Endothelial cell of umbilical vein (primary cell): Measurements from ENCODE around the gene CPB1.

Experiments
- EZH2 ChIP-seq: IDR thresholded peaks from 2 replicates; pipeline ENCODE4 v1.6.1; 2012; ENCODE audit warnings: borderline replicate concordance, low read depth, mild to moderate bottlenecking, moderate library complexity, low read length, inconsistent platforms; ENCODE audit not compliant: severe bottlenecking
- POLR2AphosphoS5 ChIP-seq: IDR thresholded peaks from 2 replicates; pipeline ENCODE4 v1.6.1; 2012; ENCODE audit warnings: low read depth, mild to moderate bottlenecking, control low read depth, low read length, moderate library complexity; ENCODE audit not compliant: insufficient read depth
- TF ChIP-seq, protein P1 (sequence below), 2 donors: IDR thresholded peaks; 1 replicate in 1 of 2; 2 replicates in 1 of 2; pipeline ENCODE4 v1.5.1; 2011; ENCODE audit warnings: low read length in 2 of 2, mild to moderate bottlenecking in 2 of 2, moderate library complexity in 2 of 2, control low read depth in 1 of 2, inconsistent platforms in 1 of 2, low read depth in 1 of 2; ENCODE audit not compliant: insufficient read depth in 1 of 2; ENCODE audit errors: extremely low read depth in 1 of 2

DNA sequence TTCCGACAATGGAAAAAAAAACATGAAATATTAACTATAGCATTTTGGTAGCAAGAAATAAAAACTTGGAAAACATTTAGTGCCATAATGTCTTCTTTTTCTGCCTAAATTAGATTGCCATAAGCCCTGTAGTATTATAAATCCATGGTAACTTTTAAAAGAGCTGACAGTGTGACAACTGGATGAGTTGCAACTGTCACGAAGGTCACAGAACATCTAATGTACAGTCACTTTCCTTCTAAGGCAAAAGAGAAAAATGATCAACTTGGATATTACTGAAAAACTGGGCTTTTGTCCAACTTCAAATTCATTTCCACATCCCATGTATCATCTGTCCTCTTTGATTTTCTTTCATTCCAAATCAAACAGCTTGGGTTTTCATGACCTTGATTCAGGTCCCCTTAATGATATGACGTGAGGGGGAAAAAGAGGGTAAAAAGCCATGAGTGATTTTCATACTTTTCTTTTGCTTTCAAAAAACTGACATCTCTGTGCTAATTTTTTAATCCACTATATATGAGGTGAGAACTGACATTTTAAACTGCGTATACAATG, 602 bp downstream of the CPB1 start:
- TF ChIP-seq, protein P1, sequence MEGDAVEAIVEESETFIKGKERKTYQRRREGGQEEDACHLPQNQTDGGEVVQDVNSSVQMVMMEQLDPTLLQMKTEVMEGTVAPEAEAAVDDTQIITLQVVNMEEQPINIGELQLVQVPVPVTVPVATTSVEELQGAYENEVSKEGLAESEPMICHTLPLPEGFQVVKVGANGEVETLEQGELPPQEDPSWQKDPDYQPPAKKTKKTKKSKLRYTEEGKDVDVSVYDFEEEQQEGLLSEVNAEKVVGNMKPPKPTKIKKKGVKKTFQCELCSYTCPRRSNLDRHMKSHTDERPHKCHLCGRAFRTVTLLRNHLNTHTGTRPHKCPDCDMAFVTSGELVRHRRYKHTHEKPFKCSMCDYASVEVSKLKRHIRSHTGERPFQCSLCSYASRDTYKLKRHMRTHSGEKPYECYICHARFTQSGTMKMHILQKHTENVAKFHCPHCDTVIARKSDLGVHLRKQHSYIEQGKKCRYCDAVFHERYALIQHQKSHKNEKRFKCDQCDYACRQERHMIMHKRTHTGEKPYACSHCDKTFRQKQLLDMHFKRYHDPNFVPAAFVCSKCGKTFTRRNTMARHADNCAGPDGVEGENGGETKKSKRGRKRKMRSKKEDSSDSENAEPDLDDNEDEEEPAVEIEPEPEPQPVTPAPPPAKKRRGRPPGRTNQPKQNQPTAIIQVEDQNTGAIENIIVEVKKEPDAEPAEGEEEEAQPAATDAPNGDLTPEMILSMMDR (IDR thresholded peaks at IDR 0.05; ENCODE audit: extremely low read depth in 1 of 2, insufficient read depth in 1 of 2, low read depth in 1 of 2, low read length in 2 of 2) = no peak
- TF ChIP-seq POLR2AphosphoS5 (no peak), EZH2 (no peak)
